ENCODE measurements around the gene IDE. TPM values are rescaled to one million over a fixed set of nuclear protein-coding genes. Genes with fewer than 3 reads are reported as not detected.

The IDE gene
- total RNA-seq, 1 donor from 2014 or later: 35.9 TPM

DNA sequence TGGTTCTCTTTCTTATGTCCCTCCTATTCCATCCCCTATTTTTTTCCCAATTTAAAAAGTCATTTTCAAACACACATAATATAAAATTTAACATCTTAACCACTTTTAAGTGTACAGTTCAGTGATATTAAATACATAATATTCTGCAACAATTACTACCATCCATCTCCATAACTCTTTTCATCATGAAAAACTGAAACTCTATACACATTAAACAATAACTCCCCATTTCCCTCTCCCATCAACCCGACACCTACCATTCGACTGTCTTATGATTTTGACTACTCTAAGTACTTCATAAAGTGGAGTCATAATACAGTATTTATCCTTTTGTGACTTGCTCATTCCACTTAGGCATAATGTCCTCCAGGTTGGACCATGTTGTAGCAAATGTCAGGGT is 21.6 kb upstream of the IDE start:
- DNase-seq (ENCODE audit: extremely low spot score, unreplicated experiment): no peak
- H3K9me3 Mint-ChIP-seq: no peaks in the 10 kb centered on the region
- peaks cover 21% of the 10 kb centered on the region for H3K4me1 Mint-ChIP-seq (ENCODE audit: unreplicated experiment)
- no peak overlapping the region for H3K27ac Mint-ChIP-seq
- peak overlapping the region; percentile 58 for H3K4me3 Mint-ChIP-seq
- TF ChIP-seq, protein P1, sequence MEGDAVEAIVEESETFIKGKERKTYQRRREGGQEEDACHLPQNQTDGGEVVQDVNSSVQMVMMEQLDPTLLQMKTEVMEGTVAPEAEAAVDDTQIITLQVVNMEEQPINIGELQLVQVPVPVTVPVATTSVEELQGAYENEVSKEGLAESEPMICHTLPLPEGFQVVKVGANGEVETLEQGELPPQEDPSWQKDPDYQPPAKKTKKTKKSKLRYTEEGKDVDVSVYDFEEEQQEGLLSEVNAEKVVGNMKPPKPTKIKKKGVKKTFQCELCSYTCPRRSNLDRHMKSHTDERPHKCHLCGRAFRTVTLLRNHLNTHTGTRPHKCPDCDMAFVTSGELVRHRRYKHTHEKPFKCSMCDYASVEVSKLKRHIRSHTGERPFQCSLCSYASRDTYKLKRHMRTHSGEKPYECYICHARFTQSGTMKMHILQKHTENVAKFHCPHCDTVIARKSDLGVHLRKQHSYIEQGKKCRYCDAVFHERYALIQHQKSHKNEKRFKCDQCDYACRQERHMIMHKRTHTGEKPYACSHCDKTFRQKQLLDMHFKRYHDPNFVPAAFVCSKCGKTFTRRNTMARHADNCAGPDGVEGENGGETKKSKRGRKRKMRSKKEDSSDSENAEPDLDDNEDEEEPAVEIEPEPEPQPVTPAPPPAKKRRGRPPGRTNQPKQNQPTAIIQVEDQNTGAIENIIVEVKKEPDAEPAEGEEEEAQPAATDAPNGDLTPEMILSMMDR (conservative IDR thresholded peaks at IDR 0.05): no peak
- H3K27me3 Mint-ChIP-seq: no peaks in the 10 kb centered on the region
- no peaks in the 10 kb centered on the region for H3K36me3 Mint-ChIP-seq

DNA sequence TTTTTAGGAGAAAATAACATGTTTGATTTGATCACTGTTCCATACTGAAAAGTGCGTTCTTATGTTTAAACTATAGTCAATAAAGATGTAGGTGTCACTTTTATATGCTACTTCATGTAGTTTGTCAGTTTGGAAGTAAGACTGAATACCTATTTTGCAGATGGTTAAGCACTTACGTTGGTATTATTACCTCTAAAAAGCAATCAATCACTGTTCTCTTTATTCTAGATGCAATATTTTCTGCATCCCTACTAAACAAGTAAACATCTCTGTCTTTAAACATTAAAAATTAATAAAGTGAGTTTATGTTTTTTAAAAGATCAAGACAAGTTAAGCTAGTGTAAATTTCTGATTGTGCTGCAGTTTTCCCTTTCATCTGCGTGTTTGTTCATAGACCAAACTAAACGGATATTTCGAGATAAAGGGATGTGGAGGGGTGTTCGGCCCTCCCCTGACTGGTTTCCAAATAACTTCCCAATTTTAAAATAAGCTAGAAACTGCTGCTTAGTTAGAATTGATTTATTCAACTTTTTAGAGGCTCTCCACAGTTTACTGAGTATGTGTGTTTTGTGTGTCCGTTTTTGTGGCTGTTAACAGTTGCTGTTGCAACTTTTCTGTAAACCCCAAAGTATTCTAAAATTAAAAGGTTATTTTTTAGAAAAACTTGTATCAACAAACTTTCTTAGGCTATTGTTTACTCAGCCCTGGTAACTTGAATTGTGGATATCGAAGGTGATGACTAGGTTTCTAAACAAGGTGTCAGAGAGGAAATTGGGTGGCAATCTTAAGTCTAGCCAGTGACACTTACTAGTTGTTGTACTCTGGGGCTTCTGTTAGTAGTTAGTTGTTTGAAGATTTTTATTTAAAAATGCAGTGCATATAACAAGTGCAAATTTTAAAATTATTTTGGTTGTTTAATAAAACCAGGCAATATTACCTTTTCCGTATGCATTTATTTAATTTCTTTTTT is 20.0 kb upstream of the IDE start:
- no peaks in the 10 kb centered on the region for H3K36me3 Mint-ChIP-seq
- H3K9me3 Mint-ChIP-seq: no peaks in the 10 kb centered on the region
- H3K27me3 Mint-ChIP-seq: no peaks in the 10 kb centered on the region

DNA sequence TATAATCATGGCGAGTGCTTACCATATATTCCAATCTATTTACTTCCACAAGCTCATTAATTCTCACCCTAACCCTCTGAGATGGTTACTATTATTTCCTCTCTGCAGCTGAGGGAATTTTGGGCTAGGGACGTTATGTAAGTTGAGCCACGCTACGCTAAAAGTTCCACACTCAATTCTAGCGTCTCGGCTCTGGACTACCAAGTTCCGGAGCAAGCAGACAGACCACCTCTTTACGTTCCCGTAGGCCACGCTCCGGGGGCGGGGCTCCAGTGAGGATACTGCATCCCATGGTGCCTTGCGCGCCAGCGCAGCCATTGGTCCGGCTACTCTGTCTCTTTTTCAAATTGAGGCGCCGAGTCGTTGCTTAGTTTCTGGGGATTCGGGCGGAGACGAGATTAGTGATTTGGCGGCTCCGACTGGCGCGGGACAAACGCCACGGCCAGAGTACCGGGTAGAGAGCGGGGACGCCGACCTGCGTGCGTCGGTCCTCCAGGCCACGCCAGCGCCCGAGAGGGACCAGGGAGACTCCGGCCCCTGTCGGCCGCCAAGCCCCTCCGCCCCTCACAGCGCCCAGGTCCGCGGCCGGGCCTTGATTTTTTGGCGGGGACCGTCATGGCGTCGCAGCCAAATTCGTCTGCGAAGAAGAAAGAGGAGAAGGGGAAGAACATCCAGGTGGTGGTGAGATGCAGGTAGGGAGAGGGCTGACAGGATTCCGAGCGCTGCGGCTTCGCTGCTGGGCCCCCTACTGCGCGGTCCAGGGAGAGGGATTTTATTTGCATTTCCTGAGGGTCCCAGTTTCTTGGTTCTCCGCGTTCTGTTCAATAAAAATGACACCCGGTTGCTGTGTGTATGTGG is 19.1 kb upstream of the IDE start, which contains the start of gene KIF11:
Gene KIF11 (plus strand): TSS at position 370 of the 858 bp plus-strand sequence. CDS start 246 bp downstream, at position 616.
- TF ChIP-seq, protein P1 (conservative IDR thresholded peaks at IDR 0.05): no peak
- Mint-ChIP-seq H3K27me3 (no peaks in the 10 kb centered on the region), H3K4me1 (ENCODE audit: unreplicated experiment) (peaks cover 22% of the 10 kb centered on the region), H3K27ac (peak within 1 kb of the TSS; percentile 99), H3K36me3 (no peaks in the 10 kb centered on the region), H3K9me3 (no peaks in the 10 kb centered on the region), H3K4me3 (peak within 1 kb of the TSS; percentile 96)
- peak; percentile 96 for DNase-seq (ENCODE audit: extremely low spot score, unreplicated experiment)

More for the DNA sequence above, 20.0 kb upstream of the IDE start:
- TF ChIP-seq, protein P1 (conservative IDR thresholded peaks at IDR 0.05): no peak
- peak overlapping the region; percentile 99 for H3K27ac Mint-ChIP-seq
- H3K4me3 Mint-ChIP-seq: peak overlapping the region; percentile 96
- no peak for DNase-seq (ENCODE audit: extremely low spot score, unreplicated experiment)
- peaks cover 22% of the 10 kb centered on the region for H3K4me1 Mint-ChIP-seq (ENCODE audit: unreplicated experiment)

DNA sequence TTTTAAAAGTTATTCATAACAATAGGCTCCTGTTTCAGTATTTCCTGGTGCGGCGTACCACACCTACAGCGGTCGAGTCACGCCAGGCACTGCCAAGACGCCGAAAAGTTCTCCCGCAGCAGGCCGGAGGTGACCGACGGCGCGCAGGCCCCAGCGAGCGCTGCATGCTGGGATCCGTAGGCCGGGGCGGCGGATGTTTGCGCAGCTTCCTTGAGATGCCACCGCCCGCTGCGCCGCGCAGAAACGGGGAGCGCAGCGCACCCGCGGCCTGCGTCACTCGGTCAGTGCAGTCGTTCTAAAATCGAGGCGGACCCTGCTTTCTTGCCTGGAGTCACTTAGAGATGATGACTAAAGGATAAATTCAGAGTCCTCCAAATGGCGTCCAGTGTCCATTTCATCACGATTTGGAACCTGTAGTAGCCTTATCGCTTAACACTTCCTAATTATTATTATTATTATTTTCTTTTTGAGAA is 17.7 kb upstream of the IDE start:
- H3K4me1 Mint-ChIP-seq (ENCODE audit: unreplicated experiment): peaks cover 22% of the 10 kb centered on the region
- H3K9me3 Mint-ChIP-seq: no peaks in the 10 kb centered on the region
- H3K4me3 Mint-ChIP-seq: peak overlapping the region; percentile 96
- no peaks in the 10 kb centered on the region for H3K27me3 Mint-ChIP-seq
- H3K36me3 Mint-ChIP-seq: no peaks in the 10 kb centered on the region
- TF ChIP-seq, protein P1 (conservative IDR thresholded peaks at IDR 0.05): peak; percentile 15
- peak; percentile 86 for DNase-seq (ENCODE audit: extremely low spot score, unreplicated experiment)
- peak overlapping the region; percentile 99 for H3K27ac Mint-ChIP-seq

Data from type B pancreatic cell (in vitro differentiated cells).